IMR-90 (cell line): ENCODE data around the gene AKAP12. TPM values are rescaled to one million over a fixed set of nuclear protein-coding genes. Genes with fewer than 3 reads are reported as not detected.

Source experiments
- ATAC-seq: fragments of 200-7000 bp; cut with Tn5 transposase; 2 replicates; pipeline ENCODE4 v1.9.1; 2020; ENCODE audit warnings: low read depth, mild to moderate bottlenecking, moderate library complexity
- BruUV-seq: library from RNA; stranded (reverse); fragments of 400-500 nt; replicated peaks from 2 replicates; lab custom pipeline; 2021; lab: Mats Ljungman, UMichigan
- CTCF ChIA-PET: fragments of 300-600 bp; formaldehyde crosslinking; extraction: SDS; loops from one replicate; lab custom pipeline; 2021; ENCODE audit warnings: antibody characterized with exemption; lab: Yijun Ruan, JAX
- POLR2A ChIA-PET: fragments of 300-600 bp; sonication (Branson Sonifier 250); formaldehyde crosslinking; loops from one replicate; lab custom pipeline; 2022; ENCODE audit warnings: antibody characterized with exemption; ENCODE audit not compliant: unreplicated experiment; lab: Charles Lee
- DNase-seq: peaks from one replicate; pipeline ENCODE4 v3.0.0; 2013
- H2AFZ ChIP-seq: replicated peaks from 2 replicates; pipeline ENCODE3; 2013; ENCODE audit warnings: low read length, mild to moderate bottlenecking; ENCODE audit not compliant: poor library complexity
- H2AK5ac ChIP-seq: 2 replicates; pipeline ENCODE4 v1.6.1; 2013; ENCODE audit warnings: low read depth, low read length, inconsistent platforms
- H2AK9ac ChIP-seq: replicated peaks from 2 replicates; pipeline ENCODE3; 2013; ENCODE audit warnings: mild to moderate bottlenecking, low read depth, low read length, moderate library complexity; ENCODE audit not compliant: poor library complexity
- H2BK120ac ChIP-seq: 2 replicates; pipeline ENCODE4 v1.6.1; 2013; ENCODE audit warnings: low read depth, low read length, inconsistent platforms
- H2BK15ac ChIP-seq: 3 replicates; pipeline ENCODE4 v1.6.1; 2013; ENCODE audit warnings: low read depth, low read length, inconsistent platforms
- H2BK20ac ChIP-seq: 2 replicates; pipeline ENCODE4 v1.6.1; 2013; ENCODE audit warnings: low read depth, mild to moderate bottlenecking, inconsistent platforms, low read length, moderate library complexity
- H2BK5ac ChIP-seq: 2 replicates; pipeline ENCODE4 v1.6.1; 2013; ENCODE audit warnings: mild to moderate bottlenecking, low read depth, low read length, inconsistent platforms; ENCODE audit not compliant: poor library complexity, severe bottlenecking
- H3K14ac ChIP-seq: replicated peaks from 2 replicates; pipeline ENCODE4 v1.6.1; 2013; ENCODE audit warnings: low read depth, low read length, inconsistent platforms
- H3K18ac ChIP-seq: 2 replicates; pipeline ENCODE4 v1.6.1; 2013; ENCODE audit warnings: low read depth, low read length, control low read depth
- H3K23ac ChIP-seq: 2 replicates; pipeline ENCODE4 v1.6.1; 2013; ENCODE audit warnings: low read depth, low read length, inconsistent platforms
- H3K27ac ChIP-seq: 2 replicates; pipeline ENCODE4 v1.5.1; 2013; ENCODE audit warnings: mild to moderate bottlenecking, control low read depth, low read length; ENCODE audit not compliant: insufficient read depth
- H3K27me3 ChIP-seq: 2 replicates; pipeline ENCODE4 v1.6.1; 2013; ENCODE audit warnings: low read length; ENCODE audit not compliant: control insufficient read depth, insufficient read depth
- H3K36me3 ChIP-seq: 2 replicates; pipeline ENCODE4 v1.6.1; 2013; ENCODE audit warnings: low read length, mixed read lengths; ENCODE audit not compliant: control insufficient read depth, insufficient read depth
- H3K4ac ChIP-seq: 2 replicates; pipeline ENCODE4 v1.6.1; 2013; ENCODE audit warnings: low read depth, low read length, inconsistent platforms
- H3K4me1 ChIP-seq: 2 replicates; pipeline ENCODE4 v1.6.1; 2013; ENCODE audit warnings: low read length, mixed read lengths; ENCODE audit not compliant: control insufficient read depth, insufficient read depth
- H3K4me2 ChIP-seq: 2 replicates; pipeline ENCODE4 v1.6.1; 2013; ENCODE audit warnings: low read depth, mild to moderate bottlenecking, control low read depth, low read length, moderate library complexity
- H3K4me3 ChIP-seq: 2 replicates; pipeline ENCODE4 v1.5.1; 2013; ENCODE audit warnings: low read depth, mild to moderate bottlenecking, control low read depth, low read length, moderate library complexity; ENCODE audit not compliant: insufficient read depth
- H3K56ac ChIP-seq: 2 replicates; pipeline ENCODE4 v1.6.1; 2013; ENCODE audit warnings: low read length, inconsistent platforms; ENCODE audit not compliant: insufficient read depth; ENCODE audit errors: extremely low read depth
- H3K79me1 ChIP-seq, 2 experiments: 2 replicates each; pipeline ENCODE4 v1.6.1; 2013; ENCODE audit warnings: low read length in 2 of 2, inconsistent platforms in 1 of 2, low read depth in 1 of 2
- H3K9ac ChIP-seq: 2 replicates; pipeline ENCODE4 v1.6.1; 2013; ENCODE audit warnings: low read depth, low read length, control low read depth
- H3K9me1 ChIP-seq: 2 replicates; pipeline ENCODE4 v1.6.1; 2013; ENCODE audit warnings: low read length, inconsistent platforms; ENCODE audit not compliant: insufficient read depth
- H3K9me3 ChIP-seq: 2 replicates; pipeline ENCODE4 v1.6.1; 2013; ENCODE audit warnings: low read length; ENCODE audit not compliant: control insufficient read depth, insufficient read depth
- H4K20me1 ChIP-seq: 2 replicates; pipeline ENCODE4 v1.6.1; 2013; ENCODE audit warnings: low read length, inconsistent platforms; ENCODE audit not compliant: insufficient read depth
- H4K5ac ChIP-seq: 2 replicates; pipeline ENCODE4 v1.6.1; 2013; ENCODE audit warnings: mild to moderate bottlenecking, low read depth, low read length, control low read depth
- H4K8ac ChIP-seq, 2 experiments: 2 replicates each; pipeline ENCODE4 v1.6.1; 2013; ENCODE audit warnings: low read depth in 2 of 2, low read length in 2 of 2, control low read depth in 1 of 2, inconsistent platforms in 1 of 2
- H4K91ac ChIP-seq: 2 replicates; pipeline ENCODE4 v1.6.1; 2013; ENCODE audit warnings: low read depth, low read length, inconsistent platforms; ENCODE audit not compliant: insufficient read depth
- CHD1 ChIP-seq: IDR thresholded peaks from 2 replicates; pipeline ENCODE4 v1.6.1; 2012; ENCODE audit warnings: low read depth, low read length, improper control_type of control experiment
- USF2 ChIP-seq: fragments of 150-350 bp; IDR thresholded peaks from 2 replicates; pipeline ENCODE4 v1.6.1; 2017; ENCODE audit warnings: mild to moderate bottlenecking, antibody characterized with exemption, low read length, low read depth
- WGBS, 2 experiments: methylation state at CpG; one replicate each; pipeline versions ENCODE4 v1.1.5 to v1.1.7; 2013; ENCODE audit warnings: missing lambda C conversion rate in 2 of 2; ENCODE audit not compliant: insufficient read length in 1 of 2; ENCODE audit errors: extremely low coverage in 2 of 2; 5-methylcytosine and 5-hydroxymethylcytosine counted together
- dilution Hi-C: fragments of 300-500 bp; cut with HindIII; formaldehyde crosslinking; loops from one replicate; pipeline ENCODE4 v1.14.3; 2018; ENCODE audit warnings: low sequenced_read_pairs; ENCODE audit not compliant: unreplicated experiment
- in situ Hi-C: fragments of 300-500 bp; cut with MboI; formaldehyde crosslinking; loops from 3 replicates; pipeline ENCODE4 v1.14.3; 2019; ENCODE audit warnings: low sequenced_read_pairs, inconsistent platforms, mixed read lengths
- intact Hi-C: fragments of 100-400 bp; cut with micrococcal nuclease; formaldehyde crosslinking; loops from 2 replicates; pipeline ENCODE4 v1.10.0; 2022
- polyA plus RNA-seq, 3 experiments: library from polyadenylated mRNA; depleted of rRNA; stranded (reverse); fragments of >200 nt; gene quantifications; 2 replicates each; pipeline ENCODE4 v1.2.3, GENCODE V29; 2012; ENCODE audit warnings: low replicate concordance in 1 of 3
- total RNA-seq: library from RNA; depleted of rRNA; stranded (reverse); fragments of >200 nt; gene quantifications from 2 replicates; pipeline ENCODE4 v1.2.3, GENCODE V29; 2012

Gene AKAP12
- total and polyA plus RNA-seq, 2 of the 4 experiments (the other 2 are of a cell fraction), result 56.0 to 118 TPM

- Histone ChIP-seq H3K14ac (no peak overlapping the region), H3K4ac (no peak overlapping the region), H3K79me1 (no peaks in the 10 kb centered on the region), H2AK9ac (no peak overlapping the region), H2AFZ (no peak overlapping the region), H3K9me1 (no peaks in the 10 kb centered on the region), H2BK120ac (no peak overlapping the region), H3K9me3 (no peaks in the 10 kb centered on the region), H3K4me1 (no peaks in the 10 kb centered on the region), H4K20me1 (no peaks in the 10 kb centered on the region), H2BK20ac (no peak overlapping the region), H3K4me2 (no peak overlapping the region), H4K8ac (no peak overlapping the region), H3K9ac (no peak overlapping the region), H3K27ac (no peak overlapping the region), H2BK5ac (no peak overlapping the region), H3K4me3 (no peak overlapping the region), H3K36me3 (peaks cover 18% of the 10 kb centered on the region), H2BK15ac (no peak overlapping the region), H4K91ac (no peak overlapping the region), H3K27me3 (no peaks in the 10 kb centered on the region), H3K23ac (no peak overlapping the region), H2AK5ac (no peak overlapping the region), H4K5ac (no peak overlapping the region), H3K56ac (no peak overlapping the region), H3K18ac (no peak overlapping the region)
- dilution Hi-C loops (no loop called here), intact Hi-C loops (no loop called here), in situ Hi-C loops (no loop called here)
- CTCF ChIA-PET, result no interaction called here
- POLR2A ChIA-PET, result no interaction called here
- WGBS, 2 experiments, result 92% methylated on average over 2 of the region's 5 CpGs; no CpG with 5 or more reads in 1 of the 2 experiments
- TF ChIP-seq CHD1, result no peak
- no peak for TF ChIP-seq USF2
- DNase-seq, result no peak
- no TSS peak for BruUV-seq
- ATAC-seq, result no peak
Observed at GRCh38 chr6:151359486-151359885, 119.7 kb downstream of the AKAP12 start.
